Caco-2 (cell line): Measurements from ENCODE around the gene CPLANE2. TPM values are rescaled to one million over a fixed set of nuclear protein-coding genes. Genes with fewer than 3 reads are reported as not detected.

Source experiments
- BruUV-seq: library from RNA; stranded (reverse); fragments of 400-500 nt; replicated peaks from 2 replicates; lab custom pipeline; 2021; lab: Mats Ljungman, UMichigan
- CTCF ChIA-PET: fragments of 300-600 bp; sonication (Branson Sonifier 250); formaldehyde crosslinking; loops from one replicate; lab custom pipeline; 2022; ENCODE audit warnings: antibody characterized with exemption; lab: Charles Lee
- POLR2A ChIA-PET: fragments of 300-600 bp; sonication (Branson Sonifier 250); formaldehyde crosslinking; loops from one replicate; lab custom pipeline; 2022; ENCODE audit warnings: antibody characterized with exemption; lab: Charles Lee
- DNase-seq, 2 experiments: peaks; one replicate each; pipeline versions ENCODE4 v3.0.0 to v3.0.0-alpha.2; 2020 to 2022
- H3K27me3 ChIP-seq: replicated peaks from 2 replicates; pipeline ENCODE4 v1.6.0; 2011; ENCODE audit warnings: low read length; ENCODE audit not compliant: control insufficient read depth, insufficient read depth
- H3K36me3 ChIP-seq: 2 replicates; pipeline ENCODE4 v1.5.1; 2011; ENCODE audit warnings: low read length; ENCODE audit not compliant: control insufficient read depth, insufficient read depth
- H3K4me1 ChIP-seq: fragments of 250-450 bp; sonication (Bioruptor Pico); 2 replicates; pipeline ENCODE4 v1.5.1; 2020; ENCODE audit warnings: mild to moderate bottlenecking
- H3K4me3 ChIP-seq: 2 replicates; pipeline ENCODE4 v1.5.1; 2011; ENCODE audit warnings: low read depth, mild to moderate bottlenecking, control low read depth, low read length
- H3K9me3 ChIP-seq: fragments of 250-450 bp; sonication (Bioruptor Pico); 2 replicates; pipeline ENCODE4 v1.5.1; 2020; ENCODE audit warnings: mild to moderate bottlenecking, moderate library complexity
- H3K27ac Mint-ChIP-seq: one replicate; pipeline ENCODE4 v1.8.0; 2022; ENCODE audit warnings: mixed read lengths; ENCODE audit not compliant: unreplicated experiment
- H3K27me3 Mint-ChIP-seq: one replicate; pipeline ENCODE4 v1.8.0; 2022; ENCODE audit warnings: mixed read lengths; ENCODE audit not compliant: insufficient read depth, unreplicated experiment
- H3K36me3 Mint-ChIP-seq: one replicate; pipeline ENCODE4 v1.8.0; 2022; ENCODE audit warnings: mild to moderate bottlenecking, mixed read lengths; ENCODE audit not compliant: insufficient read depth, unreplicated experiment
- H3K4me1 Mint-ChIP-seq: one replicate; pipeline ENCODE4 v1.8.0; 2022; ENCODE audit warnings: low read depth, mixed read lengths; ENCODE audit not compliant: unreplicated experiment
- H3K4me3 Mint-ChIP-seq: one replicate; pipeline ENCODE4 v1.8.0; 2022; ENCODE audit warnings: mild to moderate bottlenecking, moderate library complexity, mixed read lengths; ENCODE audit not compliant: unreplicated experiment
- H3K9me3 Mint-ChIP-seq: one replicate; pipeline ENCODE4 v1.8.0; 2022; ENCODE audit warnings: mixed read lengths; ENCODE audit not compliant: unreplicated experiment
- CTCF ChIP-seq, 2 experiments: fragments of 200-600 bp in 1 of 2; IDR thresholded peaks; 1 replicate in 1 of 2; 2 replicates in 1 of 2; pipeline versions ENCODE4 v1.5.1 to v1.8.0; 2011 to 2022; ENCODE audit warnings: antibody characterized with exemption in 1 of 2, control low read depth in 1 of 2, inconsistent platforms in 1 of 2, low read depth in 1 of 2, low read length in 1 of 2, mild to moderate bottlenecking in 1 of 2, moderate library complexity in 1 of 2; ENCODE audit not compliant: insufficient read depth in 1 of 2, severe bottlenecking in 1 of 2, unreplicated experiment in 1 of 2
- intact Hi-C: fragments of 100-400 bp; cut with micrococcal nuclease; formaldehyde crosslinking; loops from one replicate; pipeline ENCODE4 v1.10.0; 2022; ENCODE audit not compliant: unreplicated experiment
- total RNA-seq: library from RNA; stranded (reverse); gene quantifications from 2 replicates; pipeline ENCODE4 v1.2.3, GENCODE V29; 2022

The CPLANE2 gene
- total RNA-seq, 1 experiment from 2014 or later = 4.2 TPM

- POLR2A ChIA-PET = no interaction called here
- peaks cover 14% of the 10 kb centered on the region for H3K9me3 Mint-ChIP-seq
- TF ChIP-seq CTCF (IDR thresholded peaks at IDR 0.05; ENCODE audit: insufficient read depth in 1 of 2, low read depth in 1 of 2, low read length in 1 of 2, severe bottlenecking in 1 of 2, unreplicated experiment in 1 of 2) = no peak
- H3K4me1 Mint-ChIP-seq = peaks cover 2% of the 10 kb centered on the region
- H3K27me3 Mint-ChIP-seq = peaks cover 6% of the 10 kb centered on the region
- no peak overlapping the region for H3K4me3 ChIP-seq
- CTCF ChIA-PET = interaction anchor here (1.1 to 2.7 kb wide), 3 partner anchors 12 to 19 kb away, joined by 3 to 11 read pairs (median 6); no protein-coding TSS in a partner anchor
- intact Hi-C loops = no loop called here
- H3K27ac Mint-ChIP-seq = no peak overlapping the region
- no peaks in the 10 kb centered on the region for H3K9me3 ChIP-seq
- H3K36me3 ChIP-seq = no peaks in the 10 kb centered on the region
- no peak for DNase-seq
- peaks cover 6% of the 10 kb centered on the region for H3K36me3 Mint-ChIP-seq
- peak overlapping the region; percentile 79 for H3K4me3 Mint-ChIP-seq
- no peaks in the 10 kb centered on the region for H3K27me3 ChIP-seq
- peaks cover 1% of the 10 kb centered on the region; the same call in 1 of the 2 replicates for H3K4me1 ChIP-seq
- no TSS peak for BruUV-seq
Observed at GRCh38 chr1:16218014-16218673, 18.8 kb downstream of the CPLANE2 start.

DNA sequence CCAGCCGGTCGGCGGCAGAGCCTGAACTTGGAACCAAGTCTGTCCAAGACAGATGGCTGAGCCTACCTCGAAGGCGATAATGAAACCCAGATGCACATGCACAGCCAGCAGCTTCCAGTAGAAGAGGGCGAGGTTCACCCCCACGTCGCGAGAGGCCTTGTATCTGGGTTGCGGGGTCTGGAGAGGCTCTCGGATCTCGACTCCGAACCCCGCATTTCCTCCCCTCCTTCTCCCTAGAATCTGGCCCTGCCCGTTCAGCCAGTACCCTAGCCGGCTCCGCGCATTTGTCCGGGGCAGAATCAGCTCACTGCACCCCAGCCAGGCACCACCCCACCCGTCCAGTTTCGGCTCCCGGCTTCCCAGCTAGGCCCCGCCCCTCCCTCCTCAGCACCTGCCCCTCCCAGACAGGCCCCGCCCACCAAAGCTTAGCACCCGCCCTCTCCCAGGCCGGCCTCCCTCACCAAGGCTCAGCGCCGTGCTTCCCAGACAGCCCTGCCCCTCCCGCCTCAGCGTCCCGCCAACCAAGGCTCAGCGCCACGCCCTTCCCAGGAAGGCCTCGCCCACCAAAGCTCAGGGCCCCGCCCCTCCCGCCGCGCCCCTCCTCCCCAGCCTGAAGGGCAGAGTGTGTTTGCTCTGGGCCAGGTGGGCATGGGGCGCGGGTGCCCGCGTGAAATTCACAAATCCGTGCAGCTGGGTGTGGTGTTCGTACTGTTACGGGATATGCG, 19.8 kb downstream of the CPLANE2 start:
- CTCF ChIA-PET = interaction anchor here (1.1 to 2.7 kb wide), 4 partner anchors 11 to 144 kb away, joined by 3 to 11 read pairs (median 6); partner anchors contain the start of gene FAM131C
- Histone ChIP-seq H3K4me3 (peak overlapping the region; percentile 51), H3K9me3 (no peaks in the 10 kb centered on the region), H3K27me3 (no peaks in the 10 kb centered on the region), H3K36me3 (no peaks in the 10 kb centered on the region), H3K4me1 (peaks cover 11% of the 10 kb centered on the region)
- Mint-ChIP-seq H3K36me3 (peaks cover 6% of the 10 kb centered on the region), H3K27ac (no peak overlapping the region), H3K27me3 (peaks cover 6% of the 10 kb centered on the region), H3K4me1 (peaks cover 7% of the 10 kb centered on the region), H3K4me3 (peak overlapping the region; percentile 79), H3K9me3 (peaks cover 14% of the 10 kb centered on the region)
- no TSS peak for BruUV-seq
- POLR2A ChIA-PET = interaction anchor here (0.8 to 2.2 kb wide), 4 partner anchors 11 to 135 kb away, joined by 3 to 28 read pairs (median 4); partner anchors contain the start of genes CPLANE2 and FBXO42
- TF ChIP-seq CTCF (IDR thresholded peaks at IDR 0.05; ENCODE audit: insufficient read depth in 1 of 2, low read depth in 1 of 2, low read length in 1 of 2, severe bottlenecking in 1 of 2, unreplicated experiment in 1 of 2) = no peak
- peak; percentile 95 to 97 for DNase-seq
- intact Hi-C loops = loop anchor here (1.0 kb wide), 2 partner anchors 11 to 19 kb away; no protein-coding TSS in a partner anchor
